Ishikawa (cell line): ENCODE data around the gene EMSY.

Experiments
- CEBPB ChIP-seq: IDR thresholded peaks from 2 replicates; pipeline ENCODE4 v1.6.1; 2012
- CREB1 ChIP-seq: IDR thresholded peaks from 2 replicates; pipeline ENCODE4 v1.6.1; 2012; ENCODE audit warnings: low read depth
- EGR1 ChIP-seq: IDR thresholded peaks from 2 replicates; pipeline ENCODE4 v1.6.1; 2012
- EP300 ChIP-seq: IDR thresholded peaks from 2 replicates; pipeline ENCODE4 v1.6.1; 2012; ENCODE audit warnings: borderline replicate concordance
- FOXM1 ChIP-seq: IDR thresholded peaks from 2 replicates; pipeline ENCODE4 v1.6.1; 2012; ENCODE audit warnings: low read depth, borderline replicate concordance
- NFIC ChIP-seq: IDR thresholded peaks from 2 replicates; pipeline ENCODE4 v1.6.1; 2012
- RAD21 ChIP-seq: IDR thresholded peaks from 2 replicates; pipeline ENCODE4 v1.6.1; 2012; ENCODE audit warnings: low read depth
- TAF1 ChIP-seq: IDR thresholded peaks from 2 replicates; pipeline ENCODE4 v1.6.1; 2012; ENCODE audit warnings: low read depth, mild to moderate bottlenecking
- TCF12 ChIP-seq: IDR thresholded peaks from 2 replicates; pipeline ENCODE4 v1.6.1; 2012; ENCODE audit warnings: low read depth
- TEAD4 ChIP-seq: IDR thresholded peaks from 2 replicates; pipeline ENCODE4 v1.6.1; 2012
- YY1 ChIP-seq: IDR thresholded peaks from 2 replicates; pipeline ENCODE4 v1.6.1; 2012; ENCODE audit warnings: low read depth
- ZBTB7A ChIP-seq: IDR thresholded peaks from 2 replicates; pipeline ENCODE4 v1.6.1; 2012; ENCODE audit warnings: low read depth
- TF ChIP-seq, protein P1 (sequence below): IDR thresholded peaks from 2 replicates; pipeline ENCODE4 v1.6.1; 2012
- TF ChIP-seq, protein P2 (sequence below): IDR thresholded peaks from 2 replicates; pipeline ENCODE4 v1.6.1; 2012; ENCODE audit warnings: low read depth, mild to moderate bottlenecking
- TF ChIP-seq, protein P3 (sequence below): IDR thresholded peaks from 2 replicates; pipeline ENCODE4 v1.6.1; 2012

Gene EMSY

GRCh38 chr11:76455331-76455730 lies 10.5 kb downstream of the EMSY start:
- no peak for TF ChIP-seq FOXM1

GRCh38 chr11:76455931-76456330 lies 11.1 kb downstream of the EMSY start:
- TF ChIP-seq EGR1 (no peak), NFIC (no peak), CREB1 (no peak), RAD21 (no peak), YY1 (no peak), TEAD4 (no peak), ZBTB7A (no peak), EP300 (no peak)
- TF ChIP-seq, protein P1, sequence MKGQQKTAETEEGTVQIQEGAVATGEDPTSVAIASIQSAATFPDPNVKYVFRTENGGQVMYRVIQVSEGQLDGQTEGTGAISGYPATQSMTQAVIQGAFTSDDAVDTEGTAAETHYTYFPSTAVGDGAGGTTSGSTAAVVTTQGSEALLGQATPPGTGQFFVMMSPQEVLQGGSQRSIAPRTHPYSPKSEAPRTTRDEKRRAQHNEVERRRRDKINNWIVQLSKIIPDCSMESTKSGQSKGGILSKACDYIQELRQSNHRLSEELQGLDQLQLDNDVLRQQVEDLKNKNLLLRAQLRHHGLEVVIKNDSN, result no peak
- TF ChIP-seq, protein P2, sequence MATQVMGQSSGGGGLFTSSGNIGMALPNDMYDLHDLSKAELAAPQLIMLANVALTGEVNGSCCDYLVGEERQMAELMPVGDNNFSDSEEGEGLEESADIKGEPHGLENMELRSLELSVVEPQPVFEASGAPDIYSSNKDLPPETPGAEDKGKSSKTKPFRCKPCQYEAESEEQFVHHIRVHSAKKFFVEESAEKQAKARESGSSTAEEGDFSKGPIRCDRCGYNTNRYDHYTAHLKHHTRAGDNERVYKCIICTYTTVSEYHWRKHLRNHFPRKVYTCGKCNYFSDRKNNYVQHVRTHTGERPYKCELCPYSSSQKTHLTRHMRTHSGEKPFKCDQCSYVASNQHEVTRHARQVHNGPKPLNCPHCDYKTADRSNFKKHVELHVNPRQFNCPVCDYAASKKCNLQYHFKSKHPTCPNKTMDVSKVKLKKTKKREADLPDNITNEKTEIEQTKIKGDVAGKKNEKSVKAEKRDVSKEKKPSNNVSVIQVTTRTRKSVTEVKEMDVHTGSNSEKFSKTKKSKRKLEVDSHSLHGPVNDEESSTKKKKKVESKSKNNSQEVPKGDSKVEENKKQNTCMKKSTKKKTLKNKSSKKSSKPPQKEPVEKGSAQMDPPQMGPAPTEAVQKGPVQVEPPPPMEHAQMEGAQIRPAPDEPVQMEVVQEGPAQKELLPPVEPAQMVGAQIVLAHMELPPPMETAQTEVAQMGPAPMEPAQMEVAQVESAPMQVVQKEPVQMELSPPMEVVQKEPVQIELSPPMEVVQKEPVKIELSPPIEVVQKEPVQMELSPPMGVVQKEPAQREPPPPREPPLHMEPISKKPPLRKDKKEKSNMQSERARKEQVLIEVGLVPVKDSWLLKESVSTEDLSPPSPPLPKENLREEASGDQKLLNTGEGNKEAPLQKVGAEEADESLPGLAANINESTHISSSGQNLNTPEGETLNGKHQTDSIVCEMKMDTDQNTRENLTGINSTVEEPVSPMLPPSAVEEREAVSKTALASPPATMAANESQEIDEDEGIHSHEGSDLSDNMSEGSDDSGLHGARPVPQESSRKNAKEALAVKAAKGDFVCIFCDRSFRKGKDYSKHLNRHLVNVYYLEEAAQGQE, result no peak
- TF ChIP-seq, protein P3, sequence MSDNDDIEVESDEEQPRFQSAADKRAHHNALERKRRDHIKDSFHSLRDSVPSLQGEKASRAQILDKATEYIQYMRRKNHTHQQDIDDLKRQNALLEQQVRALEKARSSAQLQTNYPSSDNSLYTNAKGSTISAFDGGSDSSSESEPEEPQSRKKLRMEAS, result no peak

DNA sequence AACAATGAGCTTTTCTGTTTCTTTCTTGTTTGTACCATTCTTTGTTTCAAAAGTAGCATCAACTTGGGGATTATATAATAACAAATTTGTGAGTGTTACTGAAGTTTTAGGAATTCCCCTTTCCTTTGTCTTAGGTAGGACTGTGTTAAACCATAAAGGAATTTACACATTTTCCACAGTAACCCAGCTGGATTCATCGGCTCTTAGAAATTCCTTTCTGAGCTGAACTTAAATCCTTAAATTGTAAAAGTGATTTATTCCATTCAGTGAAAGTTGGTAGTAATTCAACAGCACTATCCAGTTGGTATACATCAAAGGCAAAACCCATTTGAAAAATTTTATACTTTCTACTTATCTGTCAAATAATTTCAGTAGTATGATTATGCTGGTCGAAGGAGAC lies 11.8 kb downstream of the EMSY start:
- no peak for TF ChIP-seq EGR1
- TF ChIP-seq, protein P3, result no peak
- no peak for TF ChIP-seq YY1
- no peak for TF ChIP-seq TCF12
- TF ChIP-seq EP300, result no peak
- TF ChIP-seq, protein P1, result no peak
- no peak for TF ChIP-seq RAD21
- TF ChIP-seq, protein P2, result no peak
- no peak for TF ChIP-seq TAF1
- no peak for TF ChIP-seq CREB1

DNA sequence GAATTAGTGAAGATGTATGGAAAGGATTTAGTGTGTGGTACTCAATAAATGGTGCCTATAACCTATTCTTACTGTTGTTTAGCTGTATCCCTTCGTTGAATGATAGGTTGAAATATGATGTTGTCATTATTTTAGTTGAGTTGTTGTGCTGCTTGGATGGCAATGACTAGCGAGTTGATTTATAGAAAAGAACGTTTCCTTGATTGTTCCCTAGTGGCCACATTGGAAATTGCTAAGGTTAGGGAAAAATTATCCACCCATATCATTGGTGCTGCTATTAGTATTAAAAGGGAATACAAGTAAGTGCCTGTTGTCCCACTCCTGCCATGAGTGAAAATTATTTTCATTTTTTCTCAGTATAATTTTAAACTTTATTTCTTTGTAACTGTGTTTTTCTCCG lies 14.5 kb downstream of the EMSY start:
- TF ChIP-seq, protein P1, result no peak
- TF ChIP-seq TEAD4 (no peak), NFIC (no peak), TCF12 (no peak), FOXM1 (no peak), ZBTB7A (no peak), EGR1 (no peak), TAF1 (no peak), YY1 (no peak), CEBPB (no peak), EP300 (no peak), CREB1 (no peak), RAD21 (no peak)
- TF ChIP-seq, protein P2, result no peak
- TF ChIP-seq, protein P3, result no peak

GRCh38 chr11:76459846-76460245 lies 15.0 kb downstream of the EMSY start:
- no peak for TF ChIP-seq NFIC
- TF ChIP-seq, protein P1, result no peak
- TF ChIP-seq YY1, result no peak
- no peak for TF ChIP-seq CEBPB
- TF ChIP-seq ZBTB7A, result no peak
- no peak for TF ChIP-seq TCF12
- no peak for TF ChIP-seq TAF1
